Peyer's patch (tissue), 4 donors: ENCODE measurements around the gene C20orf141. TPM values are rescaled to one million over a fixed set of nuclear protein-coding genes. Genes with fewer than 3 reads are reported as not detected.
A peak's percentile ranks its signal among the peaks of the same experiment; 100 is the strongest.

ENCODE experiments used
- DNase-seq, 3 donors: peaks; one replicate each; pipeline ENCODE4 v3.0.0-alpha.2; 2017 to 2019
- H3K27ac ChIP-seq, 4 donors: fragments of 200-600 bp; sonication (generic); one replicate each; pipeline ENCODE4 v1.5.1; 2016 to 2019
- H3K27me3 ChIP-seq, 2 donors: fragments of 200-600 bp; sonication (generic); one replicate each; pipeline ENCODE4 v1.5.1; 2019
- H3K36me3 ChIP-seq, 3 donors: fragments of 200-600 bp; sonication (generic); one replicate each; pipeline ENCODE4 v1.5.1; 2016 to 2019
- H3K4me1 ChIP-seq, 4 donors: fragments of 200-600 bp; sonication (generic); one replicate each; pipeline ENCODE4 v1.5.1; 2016 to 2019
- H3K4me3 ChIP-seq, 4 donors: fragments of 200-600 bp; sonication (generic); 1 replicate in 3 of 4; 2 replicates in 1 of 4; pipeline ENCODE4 v1.5.1; 2016 to 2019; ENCODE audit warnings: mild to moderate bottlenecking in 1 of 4
- H3K9me3 ChIP-seq, 4 donors: fragments of 200-600 bp; sonication (generic); one replicate each; pipeline ENCODE4 v1.5.1; 2016 to 2019; ENCODE audit warnings: mild to moderate bottlenecking in 1 of 4
- CTCF ChIP-seq, 6 experiments: fragments of 450-650 bp in 4 of 6; fragments of 200-600 bp in 2 of 6; sonication (generic) in 1 of 6; IDR thresholded peaks; one replicate each; pipeline ENCODE4 v1.5.1; 2017 to 2019; ENCODE audit warnings: antibody characterized with exemption in 6 of 6, mild to moderate bottlenecking in 3 of 6, moderate library complexity in 1 of 6
- POLR2A ChIP-seq, 2 donors: fragments of 450-650 bp; IDR thresholded peaks; one replicate each; pipeline ENCODE4 v1.5.1; 2017; ENCODE audit warnings: antibody characterized with exemption in 2 of 2, mild to moderate bottlenecking in 2 of 2, moderate library complexity in 2 of 2
- total RNA-seq, 4 donors: library from RNA; depleted of rRNA; stranded (reverse); fragments of >200 nt; gene quantifications; one replicate each; pipeline ENCODE4 v1.1.0, GENCODE V29; 2016

The C20orf141 gene
- total RNA-seq, 4 donors from 2014 or later, result not detected

DNA sequence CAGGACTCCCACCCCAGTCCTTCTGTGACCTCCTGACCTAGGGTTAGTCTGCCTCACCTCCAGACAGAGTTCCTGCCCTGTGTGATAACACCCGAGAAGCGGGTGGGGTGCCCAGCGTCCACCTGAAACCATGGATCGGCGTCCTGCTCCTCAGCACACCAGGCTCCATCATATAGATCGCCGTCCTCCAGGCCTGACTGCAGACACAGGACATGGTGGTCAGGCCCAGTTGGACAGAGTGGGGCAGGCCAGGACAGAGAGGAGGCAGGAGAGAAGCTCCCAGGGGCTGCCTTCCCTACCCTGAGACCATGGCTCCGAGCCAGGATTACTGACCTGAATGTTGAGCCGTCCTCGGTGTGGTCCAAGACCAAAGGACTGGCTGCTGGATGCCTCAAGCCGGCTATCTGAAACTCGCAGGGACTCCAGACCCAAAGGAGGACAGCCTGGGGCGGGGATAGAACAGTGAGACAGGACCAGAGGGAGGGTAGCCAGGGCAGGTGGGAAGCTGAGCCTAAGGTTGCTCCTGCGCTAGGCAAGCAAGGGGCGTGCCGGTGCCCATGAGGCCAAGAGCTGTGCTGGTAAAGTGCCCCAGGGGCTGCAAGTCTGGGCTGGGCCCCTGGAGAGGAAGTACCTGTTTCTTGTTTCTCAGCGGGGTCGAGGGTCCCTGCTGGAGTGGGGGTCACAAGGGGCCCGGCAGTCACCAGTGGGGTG is 16.5 kb upstream of the C20orf141 start:
- H3K27me3 ChIP-seq, result peaks cover 0 to 17% of the 10 kb centered on the region in 2 donors
- H3K36me3 ChIP-seq, result no peaks in the 10 kb centered on the region
- peaks cover 0 to 17% (median 2%) of the 10 kb centered on the region in 4 donors for H3K4me1 ChIP-seq
- H3K4me3 ChIP-seq, result no peak overlapping the region
- no peak for DNase-seq
- no peak overlapping the region for H3K27ac ChIP-seq
- no peak for TF ChIP-seq CTCF (IDR thresholded peaks at IDR 0.05)
- TF ChIP-seq POLR2A (IDR thresholded peaks at IDR 0.05), result no peak
- no peaks in the 10 kb centered on the region for H3K9me3 ChIP-seq

DNA sequence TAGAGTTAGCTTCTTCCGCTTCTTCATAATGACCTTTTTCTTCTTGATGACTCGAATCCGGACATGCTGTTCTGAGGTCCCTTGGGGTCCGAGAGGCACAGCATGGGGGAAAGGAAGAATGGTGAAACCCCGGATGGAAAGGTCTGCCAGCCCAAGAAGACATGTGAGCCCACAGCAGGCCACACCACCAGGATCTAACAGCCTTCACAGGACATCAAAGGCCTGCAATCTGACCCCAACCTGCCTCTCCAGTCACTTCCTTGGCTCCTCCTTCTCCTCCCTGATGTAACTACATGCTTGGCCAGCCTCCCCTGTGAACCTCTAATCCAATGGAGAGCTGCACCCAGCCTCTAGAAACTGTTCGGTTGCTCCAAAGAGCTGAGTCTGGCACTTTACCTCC is 16.0 kb upstream of the C20orf141 start:
- Histone ChIP-seq H3K27ac (no peak overlapping the region), H3K27me3 (peaks cover 0 to 17% of the 10 kb centered on the region in 2 donors), H3K4me1 (peaks cover 0 to 17% (median 2%) of the 10 kb centered on the region in 4 donors), H3K36me3 (no peaks in the 10 kb centered on the region), H3K4me3 (no peak overlapping the region), H3K9me3 (no peaks in the 10 kb centered on the region)
- TF ChIP-seq CTCF (IDR thresholded peaks at IDR 0.05), result no peak
- no peak for TF ChIP-seq POLR2A (IDR thresholded peaks at IDR 0.05)
- DNase-seq, result no peak

GRCh38 chr20:2799271-2799670 is 15.5 kb upstream of the C20orf141 start:
- TF ChIP-seq POLR2A (IDR thresholded peaks at IDR 0.05), result no peak
- no peak for TF ChIP-seq CTCF (IDR thresholded peaks at IDR 0.05)
- Histone ChIP-seq H3K27me3 (peaks cover 0 to 17% of the 10 kb centered on the region in 2 donors), H3K4me1 (peaks cover 0 to 17% (median 2%) of the 10 kb centered on the region in 4 donors), H3K4me3 (peak overlapping the region in 1 of 4 donors; percentile 38), H3K9me3 (no peaks in the 10 kb centered on the region), H3K36me3 (no peaks in the 10 kb centered on the region), H3K27ac (no peak overlapping the region)
- no peak for DNase-seq

GRCh38 chr20:2799688-2800520 is 14.9 kb upstream of the C20orf141 start:
- H3K4me3 ChIP-seq, result peak overlapping the region in 3 of 4 donors; percentile 9 to 38 (median 30)
- peaks cover 0 to 20% of the 10 kb centered on the region in 2 donors for H3K27me3 ChIP-seq
- DNase-seq, result no peak
- TF ChIP-seq POLR2A (IDR thresholded peaks at IDR 0.05) (no peak), CTCF (IDR thresholded peaks at IDR 0.05) (no peak)
- H3K27ac ChIP-seq, result no peak overlapping the region
- peaks cover 0 to 17% (median 2%) of the 10 kb centered on the region in 4 donors for H3K4me1 ChIP-seq
- H3K36me3 ChIP-seq, result no peaks in the 10 kb centered on the region
- H3K9me3 ChIP-seq, result no peaks in the 10 kb centered on the region

GRCh38 chr20:2800521-2801285 is 14.1 kb upstream of the C20orf141 start, which contains the start of gene CPXM1:
Gene CPXM1, minus strand, starts transcription at chr20:2800627. Its CDS starts 55 bp downstream, at chr20:2800572.
- DNase-seq, result no peak
- Histone ChIP-seq H3K36me3 (no peaks in the 10 kb centered on the region), H3K27me3 (peaks cover 0 to 27% of the 10 kb centered on the region in 2 donors), H3K4me3 (peak within 1 kb of the TSS in 3 of 4 donors; percentile 9 to 38 (median 30)), H3K9me3 (no peaks in the 10 kb centered on the region), H3K27ac (no peak within 1 kb of the TSS), H3K4me1 (peaks cover 0 to 17% (median 2%) of the 10 kb centered on the region in 4 donors)
- TF ChIP-seq CTCF (IDR thresholded peaks at IDR 0.05) (no peak), POLR2A (IDR thresholded peaks at IDR 0.05) (no peak)
